GM21529 (cell line): ENCODE results near the gene OR5B2.
"Not testable (repeated sequence)": the region's sequence is repeated elsewhere in the genome, so short reads cannot be mapped to it uniquely, and the experiment has no call there.

Experiments
- ATAC-seq: cut with Tn5 transposase; IDR thresholded peaks from one replicate; pipeline ENCODE4 v1.9.1; 2021; ENCODE audit not compliant: unreplicated experiment

Gene OR5B2

DNA sequence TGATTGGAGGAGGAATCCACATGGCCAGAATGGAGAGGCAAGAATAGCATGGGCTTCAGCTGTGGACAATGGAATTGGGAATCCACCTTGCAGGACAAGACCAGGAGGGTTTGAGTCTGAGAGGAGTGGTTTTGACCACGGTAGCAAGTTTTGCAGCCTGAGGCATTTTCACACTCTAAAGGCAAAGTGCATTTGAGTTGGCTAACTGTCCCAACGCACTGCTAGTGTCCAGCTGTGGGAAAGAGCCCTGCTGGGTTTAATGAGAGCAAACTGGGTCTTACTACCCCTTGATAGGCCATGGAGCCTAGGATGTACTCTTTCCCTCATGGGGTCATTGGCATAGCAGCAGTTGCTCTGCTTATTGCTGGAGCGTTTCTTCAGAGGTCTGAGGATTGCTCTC lies at the start of gene OR5B2:
Gene OR5B2, minus strand, starts transcription at position 101 of the 400 bp plus-strand sequence. CDS start 4,860 bp downstream, outside the sequence.
- ATAC-seq: no peak

DNA sequence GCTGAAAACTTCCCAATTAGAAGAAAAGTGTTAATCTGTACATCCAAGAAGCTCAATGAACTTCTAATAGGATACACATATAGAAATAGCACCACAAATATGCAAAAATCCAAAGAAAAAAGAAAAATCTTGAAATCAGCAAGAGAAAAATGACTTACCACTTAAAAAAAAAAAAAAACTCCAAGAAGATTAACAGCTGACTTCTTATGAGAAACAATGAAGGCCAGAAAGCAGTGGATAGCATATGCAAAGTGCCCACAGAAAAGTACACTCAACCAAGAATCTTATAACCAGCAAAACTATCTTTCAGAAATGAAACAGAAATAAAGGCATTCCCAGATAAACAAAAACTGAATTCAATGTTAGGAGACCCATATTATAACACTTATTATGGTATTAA lies 44.0 kb upstream of the OR5B2 start:
- no peak for ATAC-seq

DNA sequence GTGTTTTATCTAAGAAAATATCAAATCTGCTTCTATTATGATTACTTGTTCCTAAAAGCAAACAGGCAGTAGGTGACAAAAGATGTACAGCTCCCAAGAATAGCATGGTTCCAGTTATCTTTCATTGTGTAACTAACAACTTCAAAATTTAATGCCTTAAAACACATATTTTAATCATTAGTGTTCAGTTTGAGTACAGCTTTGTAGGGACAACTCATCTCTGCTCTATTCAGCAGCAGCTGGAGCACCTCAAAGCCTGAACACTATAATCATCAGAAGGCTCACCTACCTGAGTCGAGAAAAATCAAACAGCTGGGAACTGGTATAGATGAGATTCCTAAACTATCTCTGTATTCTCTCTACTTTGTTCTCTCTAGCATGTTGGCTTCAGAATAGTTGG lies 38.4 kb upstream of the OR5B2 start:
- no peak for ATAC-seq

DNA sequence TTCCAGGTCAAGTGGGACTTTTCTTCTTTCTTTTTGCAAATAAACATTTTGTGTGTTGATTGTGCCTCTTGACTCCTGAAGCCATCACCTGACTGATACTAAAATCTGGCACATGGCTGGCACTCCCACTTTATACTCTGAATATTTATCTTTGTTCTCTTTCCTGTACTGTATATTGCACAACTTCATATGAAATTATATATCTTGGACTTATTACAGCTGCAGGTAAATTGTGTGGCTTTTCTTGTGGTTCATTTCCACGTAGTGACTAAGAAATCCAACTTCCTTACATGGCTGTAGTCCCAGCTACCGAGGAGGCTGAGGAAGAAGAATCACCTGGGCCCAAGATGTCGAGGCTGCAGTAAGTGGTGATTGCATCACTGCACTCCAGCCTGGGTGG lies 37.8 kb upstream of the OR5B2 start:
- ATAC-seq: no peak

DNA sequence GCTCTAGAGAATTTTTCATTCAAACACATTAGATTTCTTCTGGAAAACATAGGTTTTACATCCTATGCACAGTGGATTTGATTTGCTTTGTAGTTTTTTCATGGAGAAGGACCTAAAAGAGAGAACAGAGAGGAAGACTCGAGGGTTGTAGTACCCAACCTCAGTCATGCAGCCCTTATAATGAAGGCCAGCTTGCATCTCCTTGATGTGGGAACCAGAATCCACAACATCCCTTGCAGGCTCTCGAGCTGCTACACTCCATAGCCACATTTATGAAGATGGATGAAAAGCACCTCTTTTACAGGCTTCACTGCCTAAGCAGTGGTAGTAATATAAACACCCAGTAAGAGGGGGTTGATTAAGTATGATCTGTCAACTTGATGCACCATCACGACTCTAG lies 23.7 kb upstream of the OR5B2 start:
- no peak for ATAC-seq

DNA sequence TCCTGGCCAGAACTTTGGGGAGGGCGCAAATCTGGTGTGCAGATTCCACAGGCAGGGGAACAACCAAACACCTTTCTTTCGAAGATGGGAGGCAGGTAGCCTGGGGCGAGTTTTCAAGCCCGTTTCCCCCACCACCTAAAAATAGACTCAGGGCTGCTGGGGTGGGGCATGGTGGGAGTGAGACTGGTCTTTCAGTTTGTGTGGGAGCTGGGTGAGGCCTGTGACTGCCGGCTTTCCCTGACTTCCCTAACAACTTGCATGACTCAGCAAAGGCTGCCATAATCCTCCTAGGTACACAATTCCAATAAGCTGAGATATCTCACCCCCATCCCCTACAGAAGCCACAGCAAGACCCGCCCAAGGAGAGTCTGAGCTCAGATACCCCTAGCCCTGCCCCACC lies 18.4 kb upstream of the OR5B2 start:
- ATAC-seq: no peak

DNA sequence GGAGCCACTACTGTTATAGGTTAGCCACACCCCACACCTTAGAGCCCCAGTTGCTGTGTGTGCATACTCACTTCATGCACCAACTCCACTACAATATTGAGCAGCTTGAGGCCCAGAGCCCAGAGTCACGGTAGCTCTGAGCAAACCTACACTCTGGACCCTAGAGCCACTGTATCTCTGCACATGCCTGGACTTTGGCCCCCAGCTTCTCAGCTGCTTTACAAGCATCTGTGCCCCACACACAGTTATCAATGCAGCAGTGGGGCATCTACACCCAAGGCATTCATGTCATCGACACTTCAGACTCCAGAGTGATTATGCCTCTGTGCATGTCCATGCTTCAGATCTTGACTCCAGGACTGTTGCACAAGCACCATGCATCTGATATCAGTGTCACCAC lies 16.4 kb upstream of the OR5B2 start:
- no peak for ATAC-seq

DNA sequence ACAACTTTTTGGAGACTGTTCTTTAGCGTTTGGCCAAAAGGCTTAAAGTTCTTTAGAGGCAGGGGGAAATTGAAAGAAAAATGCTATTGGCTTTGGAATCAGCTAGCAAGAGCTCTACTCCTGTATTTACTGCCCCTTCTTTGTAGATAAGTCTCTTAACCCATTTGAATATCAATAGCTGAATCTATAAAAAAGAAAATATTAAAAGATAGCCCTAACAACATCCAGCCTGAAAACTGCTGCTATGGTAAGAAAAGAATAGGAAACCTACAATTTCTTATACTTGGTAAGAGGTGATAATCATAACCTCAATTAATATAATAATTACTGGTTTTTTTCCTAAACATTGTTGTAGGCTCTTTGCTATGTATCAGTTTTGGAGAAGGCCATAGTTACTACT lies 14.2 kb upstream of the OR5B2 start, which contains the start of gene OR5B12:
Gene OR5B12, minus strand, starts transcription at position 101 of the 400 bp plus-strand sequence. CDS start 2,085 bp downstream, outside the sequence.
- no peak for ATAC-seq

DNA sequence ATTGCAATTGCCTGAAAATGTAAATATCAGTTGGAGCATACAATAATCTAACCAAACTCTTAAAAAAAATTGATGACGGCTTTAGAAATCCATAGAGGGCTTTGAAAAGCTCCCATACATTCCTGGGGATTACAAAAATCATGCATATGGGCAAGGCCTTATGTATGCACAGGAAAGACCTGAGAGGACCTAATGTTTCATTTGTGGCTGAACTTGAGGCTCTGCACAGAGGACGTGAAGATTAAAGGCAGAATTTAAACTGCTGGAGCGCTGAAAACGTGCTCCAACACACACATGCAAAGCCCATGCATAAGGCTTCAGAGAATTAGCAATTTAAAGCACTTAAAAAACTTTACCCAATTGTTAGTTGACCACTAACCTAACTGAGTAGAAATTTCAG lies 10.6 kb upstream of the OR5B2 start:
- ATAC-seq: no peak

DNA sequence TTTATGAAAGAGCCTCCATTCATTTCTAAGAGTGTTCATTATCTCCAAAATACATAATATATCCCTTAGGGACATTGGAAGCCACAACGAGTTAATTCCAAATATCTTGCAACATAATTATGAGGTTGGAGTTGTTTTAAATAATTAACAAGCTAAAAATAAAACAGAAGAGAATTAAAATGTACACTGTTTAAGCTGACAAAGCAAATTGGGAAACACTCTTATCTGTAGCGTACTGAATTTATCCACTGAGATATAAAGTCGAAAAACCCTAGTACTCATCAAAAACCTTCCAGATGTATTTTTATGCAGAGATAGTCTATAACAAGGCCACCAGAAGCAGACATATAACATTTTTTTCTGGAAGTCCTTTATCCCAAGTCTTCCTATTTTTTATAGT lies 6.3 kb upstream of the OR5B2 start:
- ATAC-seq: no peak

DNA sequence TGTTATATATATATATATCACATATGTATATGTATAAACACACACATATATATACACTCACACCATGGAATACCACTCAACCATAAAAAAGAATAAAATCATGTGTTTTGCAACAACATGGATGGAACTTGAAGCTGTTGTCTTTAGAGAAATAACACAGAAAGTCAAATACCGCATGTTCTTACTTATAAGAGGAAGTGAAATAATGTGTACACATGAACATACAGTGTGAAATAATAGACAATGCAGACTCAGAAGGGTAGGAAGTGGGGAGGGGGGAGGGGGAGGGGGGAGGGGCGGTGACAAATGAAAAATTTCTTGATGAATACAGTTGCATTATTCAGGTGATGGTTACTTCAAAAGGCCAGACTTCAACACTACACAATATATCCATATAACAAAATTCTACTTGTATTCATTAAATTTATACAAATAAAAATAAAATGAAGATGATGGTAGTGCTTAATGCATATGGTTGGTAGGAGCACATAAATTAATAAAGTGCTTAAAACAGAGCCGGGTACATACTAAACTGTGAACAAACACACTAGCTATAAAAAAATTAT lies 5.8 kb upstream of the OR5B2 start:
- ATAC-seq: no peak

DNA sequence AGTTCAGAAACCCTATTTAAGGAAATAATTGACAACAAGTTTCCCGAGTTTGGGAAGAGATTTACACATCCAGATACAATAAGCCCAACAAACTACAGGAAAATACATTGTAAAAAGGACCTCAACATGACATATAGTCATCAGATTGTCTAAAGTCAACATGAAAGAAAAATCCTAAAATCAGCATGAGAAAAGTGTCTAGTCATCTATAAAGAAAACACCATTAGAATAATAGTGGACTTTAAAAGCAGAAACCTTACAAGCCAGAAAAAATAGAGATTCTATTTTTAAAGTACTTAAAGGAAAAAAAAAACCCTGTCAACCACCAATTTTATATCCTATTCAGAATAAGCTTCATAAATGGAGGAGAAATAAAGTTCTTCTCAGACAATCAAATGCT lies 1.4 kb upstream of the OR5B2 start:
- no peak for ATAC-seq

DNA sequence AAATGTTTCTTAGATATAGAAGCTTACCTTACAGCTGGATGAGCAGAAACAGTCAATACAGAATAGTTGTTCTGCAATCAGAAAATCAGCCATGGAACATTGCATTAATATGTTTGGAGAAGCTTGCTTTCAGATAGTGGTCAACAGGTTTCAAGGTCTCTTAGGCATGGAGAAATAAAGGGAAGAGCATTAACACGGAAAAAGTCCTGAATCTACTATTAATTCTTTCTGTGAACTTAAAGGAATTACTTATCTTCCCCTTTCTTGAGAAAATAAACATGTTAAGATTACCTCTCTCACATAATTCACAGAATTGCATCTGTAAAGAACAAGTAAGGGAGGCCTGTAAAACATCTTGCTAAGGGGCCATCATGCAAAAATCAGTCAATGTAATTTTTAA lies 21.1 kb downstream of the OR5B2 start, which contains the start of gene OR5B3:
Gene OR5B3, minus strand, starts transcription at position 101 of the 400 bp plus-strand sequence. CDS start 3,465 bp downstream, outside the sequence.
- ATAC-seq: no peak

DNA sequence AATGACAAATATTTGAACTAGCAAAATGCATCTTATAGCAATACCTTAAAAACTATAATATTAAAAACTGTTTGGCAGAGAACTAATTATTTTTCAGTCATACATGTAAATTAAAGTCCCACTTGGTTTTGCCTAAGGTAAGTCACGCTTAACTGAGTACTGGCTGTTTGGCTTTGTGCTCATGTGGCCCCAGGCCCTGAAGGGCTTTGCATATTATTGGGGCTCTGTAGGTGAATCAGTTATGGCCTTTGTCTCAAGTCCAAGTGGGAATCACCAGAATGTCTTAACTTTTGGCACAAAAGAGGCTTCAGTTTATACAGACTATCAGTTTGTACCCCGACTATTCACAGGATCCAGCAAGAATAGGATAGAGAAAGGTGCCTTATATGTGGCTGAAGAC lies 28.3 kb downstream of the OR5B2 start:
- ATAC-seq: not testable (repeated sequence)

DNA sequence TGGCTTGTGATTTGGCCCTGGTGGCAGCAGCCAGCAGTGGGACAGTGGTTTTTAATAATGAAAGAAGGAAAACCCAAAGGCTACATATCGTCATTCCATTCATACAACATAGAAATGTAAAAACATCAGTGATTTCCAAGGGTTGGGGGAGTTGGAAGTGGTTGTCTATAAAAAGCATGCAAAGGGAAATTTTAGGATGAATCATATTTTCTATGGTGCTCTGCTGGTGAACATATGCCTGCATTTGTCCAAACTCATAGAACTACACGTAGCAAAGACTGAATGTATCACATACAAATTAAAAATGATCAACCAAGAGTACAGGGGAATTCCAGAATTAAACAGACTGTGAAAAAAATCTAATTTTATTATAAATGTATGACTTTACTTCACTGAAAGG lies 32.3 kb downstream of the OR5B2 start:
- ATAC-seq: no peak

DNA sequence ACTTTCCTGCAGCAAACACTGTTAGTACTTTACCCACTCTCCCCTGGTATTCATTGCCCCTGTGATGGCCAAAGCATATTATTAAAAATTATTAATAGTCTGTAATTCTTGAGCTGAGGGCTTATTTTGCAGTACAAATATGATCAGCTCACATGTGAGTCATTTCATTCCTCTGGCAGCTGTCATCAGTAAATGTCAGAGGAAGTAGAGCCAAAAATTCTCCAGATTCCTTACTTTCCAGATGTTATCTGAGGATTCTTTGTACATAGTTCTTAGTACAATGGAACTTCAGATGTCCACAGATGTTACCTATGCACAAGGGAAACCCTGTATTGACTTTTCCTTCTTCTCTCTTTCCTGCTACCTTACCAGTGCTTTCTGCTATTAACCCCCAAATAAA lies 33.7 kb downstream of the OR5B2 start:
- ATAC-seq: no peak

DNA sequence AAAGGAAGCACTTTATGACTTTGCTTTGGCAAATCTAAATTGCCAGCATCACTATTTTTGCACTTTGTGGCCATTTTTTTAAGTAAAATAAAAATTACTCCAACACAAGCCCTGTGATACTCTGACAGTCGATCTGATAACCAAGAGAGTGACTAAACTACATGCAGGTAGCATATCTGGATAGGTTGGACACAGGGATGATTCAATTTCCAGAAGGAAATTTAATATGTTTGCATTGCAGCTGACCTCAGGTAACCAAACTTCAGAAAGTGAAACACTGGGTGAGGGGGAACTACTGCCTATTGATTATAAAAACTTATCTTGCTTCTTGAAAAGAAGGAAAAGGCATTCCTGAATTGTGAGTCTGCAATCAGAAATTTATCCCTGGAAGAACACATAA lies 35.2 kb downstream of the OR5B2 start:
- ATAC-seq: no peak

DNA sequence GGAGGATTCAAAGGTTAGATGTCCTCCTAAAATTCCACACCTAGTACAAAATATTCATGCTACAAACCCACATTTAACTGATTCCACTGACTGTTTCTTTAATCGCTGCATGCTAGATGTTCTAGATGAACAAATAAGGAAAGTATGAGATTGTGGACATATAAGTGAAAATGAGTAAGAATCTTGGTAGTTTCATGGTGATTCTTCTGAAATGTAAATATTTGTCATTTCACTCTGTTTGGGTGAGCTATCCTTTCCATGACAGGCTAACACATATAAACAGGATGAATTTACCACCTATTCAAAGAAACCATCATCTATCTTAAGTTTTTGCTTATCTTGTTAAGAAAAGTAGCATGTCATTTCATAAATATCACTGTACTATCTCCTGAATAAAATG lies 36.0 kb downstream of the OR5B2 start:
- ATAC-seq: no peak

DNA sequence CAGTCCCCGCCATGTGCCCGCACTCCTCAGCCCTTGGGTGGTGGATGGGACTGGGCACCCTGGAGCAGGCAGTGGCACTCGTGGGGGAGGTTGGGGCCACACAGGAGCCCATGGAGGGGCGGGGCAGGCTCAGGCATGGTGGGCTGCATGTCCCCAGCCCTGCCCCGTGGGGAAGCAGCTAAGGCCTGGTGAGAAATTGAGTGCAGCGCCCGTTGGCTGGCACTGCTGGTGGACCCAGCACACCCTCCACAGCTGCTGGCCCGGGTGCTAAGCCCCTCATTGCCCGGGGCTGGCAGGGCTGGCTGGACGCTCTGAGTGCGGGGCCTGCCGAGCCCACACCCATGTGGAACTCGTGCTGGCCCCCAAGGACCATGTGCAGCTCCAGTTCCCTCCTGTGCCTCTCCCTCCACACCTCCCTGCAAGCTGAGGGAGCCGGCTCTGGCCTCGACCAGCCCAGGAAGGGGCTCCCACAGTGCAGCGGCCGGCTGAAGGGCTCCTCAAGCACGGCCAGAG lies 37.3 kb downstream of the OR5B2 start:
- ATAC-seq: no peak
